ENCODE results near the gene DNAH5. TPM values are rescaled to one million over a fixed set of nuclear protein-coding genes. Genes with fewer than 3 reads are reported as not detected.

DNAH5 gene
- total RNA-seq, 2 experiments from 2014 or later, result not detected

GRCh38 chr5:13956471-13956870, 12.0 kb upstream of the DNAH5 start:
- Mint-ChIP-seq H3K27ac (no peak overlapping the region), H3K4me1 (ENCODE audit: low read depth) (no peaks in the 10 kb centered on the region), H3K36me3 (ENCODE audit: low read depth) (no peaks in the 10 kb centered on the region), H3K27me3 (no peaks in the 10 kb centered on the region), H3K9me3 (no peaks in the 10 kb centered on the region), H3K4me3 (no peak overlapping the region)
- Histone ChIP-seq H3K4me3 (ENCODE audit: low read length) (no peak overlapping the region), H3K36me3 (ENCODE audit: insufficient read depth, low read length) (no peaks in the 10 kb centered on the region), H3K9me3 (ENCODE audit: control insufficient read depth in 1 of 2, insufficient read depth in 1 of 2, low read length in 2 of 2) (no peaks in the 10 kb centered on the region), H3K27me3 (ENCODE audit: control insufficient read depth in 1 of 2, insufficient read depth in 2 of 2, low read length in 2 of 2) (no peaks in the 10 kb centered on the region), H3K27ac (ENCODE audit: low read depth in 1 of 2, low read length in 2 of 2) (no peak overlapping the region), H3K4me1 (ENCODE audit: insufficient read depth, low read length) (no peaks in the 10 kb centered on the region)
- DNase-seq (no peak), ATAC-seq (ENCODE audit: poor library complexity) (no peak)
- ChIA-PET POLR2A (no interaction called here), CTCF (no interaction called here)
- intact Hi-C loops (cut with DNase I, micrococcal nuclease), result no loop called here
- no peak for TF ChIP-seq CTCF (IDR thresholded peaks at IDR 0.05)

GRCh38 chr5:13955896-13956295, 11.4 kb upstream of the DNAH5 start:
- no peaks in the 10 kb centered on the region for H3K36me3 Mint-ChIP-seq (ENCODE audit: low read depth)
- no peak for TF ChIP-seq CTCF (IDR thresholded peaks at IDR 0.05)

GRCh38 chr5:13946111-13946510, 1.6 kb upstream of the DNAH5 start:
- Mint-ChIP-seq H3K4me3 (no peak overlapping the region), H3K27ac (no peak overlapping the region), H3K36me3 (ENCODE audit: low read depth) (no peaks in the 10 kb centered on the region), H3K9me3 (peaks cover 2% of the 10 kb centered on the region), H3K27me3 (no peaks in the 10 kb centered on the region), H3K4me1 (ENCODE audit: low read depth) (no peaks in the 10 kb centered on the region)
- H3K4me1 ChIP-seq (ENCODE audit: insufficient read depth, low read length), result no peaks in the 10 kb centered on the region
- POLR2A ChIA-PET, result no interaction called here
- peaks cover 0 to 5% of the 10 kb centered on the region in 2 experiments for H3K9me3 ChIP-seq (ENCODE audit: control insufficient read depth in 1 of 2, insufficient read depth in 1 of 2, low read length in 2 of 2)
- H3K36me3 ChIP-seq (ENCODE audit: insufficient read depth, low read length), result no peaks in the 10 kb centered on the region
- ATAC-seq (ENCODE audit: poor library complexity) (no peak), DNase-seq (no peak)
- intact Hi-C loops (cut with DNase I, micrococcal nuclease), result no loop called here
- no peak overlapping the region for H3K4me3 ChIP-seq (ENCODE audit: low read length)
- no peaks in the 10 kb centered on the region for H3K27me3 ChIP-seq (ENCODE audit: control insufficient read depth in 1 of 2, insufficient read depth in 2 of 2, low read length in 2 of 2)
- H3K27ac ChIP-seq (ENCODE audit: low read depth in 1 of 2, low read length in 2 of 2), result no peak overlapping the region
- CTCF ChIA-PET, result no interaction called here
- no peak for TF ChIP-seq CTCF (IDR thresholded peaks at IDR 0.05)

More at GRCh38 chr5:13955896-13956295, 11.4 kb upstream of the DNAH5 start:
- H3K9me3 Mint-ChIP-seq, result no peaks in the 10 kb centered on the region
- Histone ChIP-seq H3K36me3 (ENCODE audit: insufficient read depth, low read length) (no peaks in the 10 kb centered on the region), H3K9me3 (ENCODE audit: control insufficient read depth in 1 of 2, insufficient read depth in 1 of 2, low read length in 2 of 2) (no peaks in the 10 kb centered on the region), H3K27ac (ENCODE audit: low read depth in 1 of 2, low read length in 2 of 2) (no peak overlapping the region), H3K4me1 (ENCODE audit: insufficient read depth, low read length) (no peaks in the 10 kb centered on the region), H3K27me3 (ENCODE audit: control insufficient read depth in 1 of 2, insufficient read depth in 2 of 2, low read length in 2 of 2) (no peaks in the 10 kb centered on the region), H3K4me3 (ENCODE audit: low read length) (no peak overlapping the region)
- H3K4me3 Mint-ChIP-seq, result no peak overlapping the region
- H3K27me3 Mint-ChIP-seq, result no peaks in the 10 kb centered on the region
- no peak overlapping the region for H3K27ac Mint-ChIP-seq
- DNase-seq (no peak), ATAC-seq (ENCODE audit: poor library complexity) (no peak)
- intact Hi-C loops (cut with DNase I, micrococcal nuclease), result no loop called here
- POLR2A ChIA-PET, result no interaction called here
- CTCF ChIA-PET, result no interaction called here
- no peaks in the 10 kb centered on the region for H3K4me1 Mint-ChIP-seq (ENCODE audit: low read depth)
